Tibial nerve (tissue), 3 donors: ENCODE measurements around the gene TRIM61.
"Not testable (repeated sequence)": the region's sequence is repeated elsewhere in the genome, so short reads cannot be mapped to it uniquely, and the experiment has no call there.

Experiments used
- CTCF ChIP-seq, 5 experiments: fragments of 200-600 bp in 3 of 5; fragments of 450-650 bp in 2 of 5; sonication (generic) in 3 of 5; IDR thresholded peaks; one replicate each; pipeline ENCODE4 v1.5.1; 2016 to 2019; ENCODE audit warnings: antibody characterized with exemption in 5 of 5, mild to moderate bottlenecking in 3 of 5, moderate library complexity in 2 of 5
- POLR2A ChIP-seq, 2 donors: fragments of 450-650 bp; IDR thresholded peaks; one replicate each; pipeline ENCODE4 v1.6.1; 2017; ENCODE audit warnings: antibody characterized with exemption in 2 of 2, mild to moderate bottlenecking in 2 of 2, moderate library complexity in 2 of 2

- not testable (repeated sequence) for TF ChIP-seq POLR2A, CTCF (IDR thresholded peaks at IDR 0.05)
Measured at GRCh38 chr4:164998526-164999080, 21.1 kb upstream of the TRIM61 start.
